ENCODE results near the gene PSMD8. TPM values are rescaled to one million over a fixed set of nuclear protein-coding genes. Genes with fewer than 3 reads are reported as not detected.

The PSMD8 gene
- total and polyA plus RNA-seq, 2 experiments from 2014 or later: 231 to 292 TPM

DNA sequence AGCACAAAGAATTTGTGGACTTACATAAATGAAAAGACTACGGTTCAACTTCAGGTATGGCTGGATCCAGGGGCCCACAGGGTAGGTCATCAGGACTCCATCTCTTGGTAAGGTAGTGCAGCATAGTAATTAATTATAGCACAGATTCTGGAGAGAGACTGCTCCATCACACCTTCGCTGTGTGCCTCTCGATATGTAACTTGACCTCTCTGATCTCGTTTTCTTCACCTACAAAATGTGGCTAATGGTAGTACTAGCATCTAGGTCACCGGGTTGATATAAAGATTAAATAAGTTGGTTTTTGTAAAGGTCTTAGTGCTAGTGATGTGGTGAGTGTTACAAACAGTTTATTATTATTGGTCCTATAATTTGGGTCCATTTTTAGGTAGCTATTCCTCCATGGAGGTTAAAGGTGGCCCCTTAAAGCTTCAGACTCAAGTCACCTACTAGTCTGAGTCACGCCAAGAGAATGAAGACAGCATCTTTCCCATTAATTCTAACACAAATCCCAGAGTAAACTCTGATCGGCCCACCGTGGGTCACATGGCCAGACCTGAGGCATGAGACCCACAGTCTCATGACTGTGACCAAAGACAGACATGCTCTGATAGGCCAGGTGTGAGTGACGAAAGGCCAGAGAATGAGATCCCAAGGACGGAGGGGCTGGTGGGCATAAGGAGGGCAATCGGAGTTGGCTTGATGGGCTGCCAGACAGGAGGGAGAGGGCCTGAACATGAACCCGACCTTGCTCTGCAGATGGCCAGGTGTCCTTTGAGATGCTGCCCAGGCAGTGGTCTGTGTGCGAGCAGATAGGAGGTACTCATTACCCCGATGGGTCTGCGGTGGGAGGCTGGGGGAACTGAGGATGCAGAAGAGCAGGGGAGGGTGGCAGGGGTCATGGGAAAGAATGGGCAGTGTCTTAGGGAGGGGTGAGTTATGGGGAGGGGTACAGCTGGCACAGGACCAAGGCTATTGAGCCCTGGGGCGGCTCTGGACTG lies 18.3 kb upstream of the PSMD8 start:
- in situ Hi-C loops (cut with MboI): no loop called here
- H3K27me3 ChIP-seq (replicated peaks; ENCODE audit: insufficient read depth): peaks cover 21% of the 10 kb centered on the region

DNA sequence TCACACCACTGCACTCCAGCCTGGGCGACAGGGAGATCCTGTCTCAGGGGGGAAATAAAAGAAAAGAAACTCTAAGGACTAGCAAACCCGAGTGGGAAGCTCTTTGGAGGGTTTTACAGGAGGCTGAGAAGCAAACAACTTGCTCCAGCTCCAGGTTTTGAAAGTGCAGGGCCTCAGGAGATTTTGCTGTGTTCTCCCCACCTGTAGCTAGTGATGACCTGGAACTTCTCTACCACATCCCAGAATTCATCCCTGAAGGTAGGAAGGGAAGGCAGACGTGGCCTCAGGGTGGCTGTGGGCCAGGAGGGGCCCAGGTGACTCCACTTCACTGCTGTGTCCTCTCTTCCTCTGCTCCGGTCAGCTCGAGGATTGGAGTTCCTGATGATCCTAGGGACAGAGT lies 16.3 kb upstream of the PSMD8 start:
- Histone ChIP-seq H2AFZ (no peak overlapping the region), H4K20me1 (ENCODE audit: insufficient read depth) (no peaks in the 10 kb centered on the region), H3K79me2 (ENCODE audit: insufficient read depth) (no peaks in the 10 kb centered on the region), H3K4me2 (ENCODE audit: unreplicated experiment) (no peak overlapping the region), H3F3A (ENCODE audit: insufficient read depth) (no peaks in the 10 kb centered on the region), H3K4me1 (ENCODE audit: insufficient read depth) (no peaks in the 10 kb centered on the region), H3K9me2 (ENCODE audit: insufficient read depth) (no peaks in the 10 kb centered on the region), H3K9me3 (ENCODE audit: low read depth) (no peaks in the 10 kb centered on the region), H3K27ac (no peak overlapping the region), H3K36me3 (ENCODE audit: low read depth) (no peaks in the 10 kb centered on the region), H3K4me3 (no peak overlapping the region), H3K27me3 (replicated peaks; ENCODE audit: insufficient read depth) (peaks cover 21% of the 10 kb centered on the region), H3K9ac (no peak overlapping the region)
- in situ Hi-C loops (cut with MboI): no loop called here
- no peak for DNase-seq
- no peak for TF ChIP-seq EZH2phosphoT487 (IDR thresholded peaks at IDR 0.05; ENCODE audit: insufficient read depth, low read depth)
- TF ChIP-seq EZH2 (IDR thresholded peaks at IDR 0.05; ENCODE audit: insufficient read depth, poor library complexity, severe bottlenecking): no peak
- 11 to 18% methylated on average over 5 of the region's 5 CpGs for WGBS, 2 experiments (ENCODE audit: low coverage in 1 of 2, low lambda C conversion rate in 2 of 2, missing lambda C conversion rate in 2 of 2)

More for the DNA sequence above, 18.3 kb upstream of the PSMD8 start:
- Histone ChIP-seq H3K9me3 (ENCODE audit: low read depth) (no peaks in the 10 kb centered on the region), H3K36me3 (ENCODE audit: low read depth) (no peaks in the 10 kb centered on the region), H3K4me3 (no peak overlapping the region), H3K4me2 (ENCODE audit: unreplicated experiment) (no peak overlapping the region), H4K20me1 (ENCODE audit: insufficient read depth) (no peaks in the 10 kb centered on the region), H2AFZ (no peak overlapping the region), H3K9me2 (ENCODE audit: insufficient read depth) (no peaks in the 10 kb centered on the region), H3K27ac (no peak overlapping the region), H3F3A (ENCODE audit: insufficient read depth) (no peaks in the 10 kb centered on the region), H3K9ac (no peak overlapping the region), H3K4me1 (ENCODE audit: insufficient read depth) (no peaks in the 10 kb centered on the region), H3K79me2 (ENCODE audit: insufficient read depth) (no peaks in the 10 kb centered on the region)
- TF ChIP-seq EZH2phosphoT487 (IDR thresholded peaks at IDR 0.05; ENCODE audit: insufficient read depth, low read depth) (no peak), EZH2 (IDR thresholded peaks at IDR 0.05; ENCODE audit: insufficient read depth, poor library complexity, severe bottlenecking) (no peak)
- no peak for DNase-seq
- WGBS, 2 experiments (ENCODE audit: low coverage in 1 of 2, low lambda C conversion rate in 2 of 2, missing lambda C conversion rate in 2 of 2): 53 to 59% methylated on average over 15 to 16 of the region's 16 CpGs

DNA sequence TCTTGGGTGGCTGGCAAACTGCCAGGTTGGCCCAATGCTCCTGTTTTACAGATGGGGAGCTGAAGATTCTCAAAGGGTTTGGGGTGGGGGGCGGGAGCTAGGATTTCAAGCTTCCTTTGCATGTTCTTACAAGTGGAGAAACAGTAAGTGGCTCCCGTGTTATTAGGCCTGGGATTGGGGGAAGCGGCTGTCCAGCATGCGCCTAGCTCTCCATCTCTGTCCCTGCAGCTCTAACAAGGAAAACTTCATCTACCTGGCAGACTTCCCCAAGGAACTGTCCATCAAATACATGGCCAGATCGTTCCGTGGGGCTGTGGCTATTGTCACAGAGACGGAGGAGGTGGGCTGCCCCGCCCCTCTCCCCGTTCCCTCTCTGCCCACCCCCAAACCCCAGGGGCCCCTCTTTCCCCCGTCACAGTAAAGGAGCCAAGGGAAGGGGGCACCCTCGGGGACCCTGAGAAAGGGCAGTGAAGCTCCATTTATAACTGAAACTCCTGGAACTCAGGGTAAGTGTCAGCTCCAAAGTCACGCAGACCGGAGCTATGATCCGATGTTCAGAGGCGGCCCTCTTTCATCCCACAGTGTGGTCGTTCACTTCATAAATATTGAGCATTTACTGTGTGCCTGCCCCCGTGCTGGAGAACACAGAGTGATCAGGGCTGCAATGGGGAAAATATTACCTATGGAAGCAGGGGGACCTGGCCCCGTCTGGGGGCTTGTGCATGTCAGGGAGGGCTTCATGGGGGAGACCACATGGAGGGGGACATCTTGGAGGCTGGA lies 14.9 kb upstream of the PSMD8 start:
- no peak overlapping the region for H3K4me3 ChIP-seq
- no peaks in the 10 kb centered on the region for H3K9me2 ChIP-seq (ENCODE audit: insufficient read depth)
- no peaks in the 10 kb centered on the region for H3K79me2 ChIP-seq (ENCODE audit: insufficient read depth)
- peaks cover 21% of the 10 kb centered on the region for H3K27me3 ChIP-seq (replicated peaks; ENCODE audit: insufficient read depth)
- in situ Hi-C loops (cut with MboI): no loop called here
- H3K4me2 ChIP-seq (ENCODE audit: unreplicated experiment): no peak overlapping the region
- H3K9ac ChIP-seq: no peak overlapping the region
- TF ChIP-seq EZH2 (IDR thresholded peaks at IDR 0.05; ENCODE audit: insufficient read depth, poor library complexity, severe bottlenecking) (no peak), EZH2phosphoT487 (IDR thresholded peaks at IDR 0.05; ENCODE audit: insufficient read depth, low read depth) (no peak)
- H4K20me1 ChIP-seq (ENCODE audit: insufficient read depth): no peaks in the 10 kb centered on the region
- DNase-seq: no peak
- H2AFZ ChIP-seq: no peak overlapping the region
- 39 to 41% methylated on average over 14 to 18 of the region's 18 CpGs for WGBS, 2 experiments (ENCODE audit: low coverage in 1 of 2, low lambda C conversion rate in 2 of 2, missing lambda C conversion rate in 2 of 2)
- H3K9me3 ChIP-seq (ENCODE audit: low read depth): no peaks in the 10 kb centered on the region
- no peaks in the 10 kb centered on the region for H3K36me3 ChIP-seq (ENCODE audit: low read depth)
- H3F3A ChIP-seq (ENCODE audit: insufficient read depth): no peaks in the 10 kb centered on the region
- no peak overlapping the region for H3K27ac ChIP-seq
- no peaks in the 10 kb centered on the region for H3K4me1 ChIP-seq (ENCODE audit: insufficient read depth)

GRCh38 chr19:38360351-38360750 lies 14.0 kb upstream of the PSMD8 start:
- Histone ChIP-seq H3K27ac (no peak overlapping the region), H3K36me3 (ENCODE audit: low read depth) (no peaks in the 10 kb centered on the region), H3K4me2 (ENCODE audit: unreplicated experiment) (no peak overlapping the region), H3K27me3 (replicated peaks; ENCODE audit: insufficient read depth) (peaks cover 21% of the 10 kb centered on the region), H3K9me2 (ENCODE audit: insufficient read depth) (no peaks in the 10 kb centered on the region), H3K9ac (no peak overlapping the region), H3K9me3 (ENCODE audit: low read depth) (no peaks in the 10 kb centered on the region), H3F3A (ENCODE audit: insufficient read depth) (no peaks in the 10 kb centered on the region), H4K20me1 (ENCODE audit: insufficient read depth) (no peaks in the 10 kb centered on the region), H3K79me2 (ENCODE audit: insufficient read depth) (no peaks in the 10 kb centered on the region), H2AFZ (no peak overlapping the region), H3K4me3 (no peak overlapping the region), H3K4me1 (ENCODE audit: insufficient read depth) (no peaks in the 10 kb centered on the region)
- 70 to 82% methylated on average over 9 of the region's 9 CpGs for WGBS, 2 experiments (ENCODE audit: low coverage in 1 of 2, low lambda C conversion rate in 2 of 2, missing lambda C conversion rate in 2 of 2)
- DNase-seq: no peak
- in situ Hi-C loops (cut with MboI): no loop called here
- no peak for TF ChIP-seq EZH2 (IDR thresholded peaks at IDR 0.05; ENCODE audit: insufficient read depth, poor library complexity, severe bottlenecking)
- no peak for TF ChIP-seq EZH2phosphoT487 (IDR thresholded peaks at IDR 0.05; ENCODE audit: insufficient read depth, low read depth)
